ENCODE measurements around the gene ARHGAP10.
A peak's percentile ranks its signal among the peaks of the same experiment; 100 is the strongest.

ARHGAP10 gene

GRCh38 chr4:148034813-148035212 lies 302.9 kb downstream of the ARHGAP10 start:
- TF ChIP-seq CTCF (IDR thresholded peaks at IDR 0.05; ENCODE audit: low read depth, low read length, missing control alignments) = no peak
- no peak overlapping the region for H3K4me3 ChIP-seq (ENCODE audit: low read depth, low read length)
- DNase-seq (ENCODE audit: low read depth) = no peak

GRCh38 chr4:148041606-148042329 lies 309.9 kb downstream of the ARHGAP10 start:
- H3K4me3 ChIP-seq (ENCODE audit: low read depth, low read length) = no peak overlapping the region
- no peak for TF ChIP-seq CTCF (IDR thresholded peaks at IDR 0.05; ENCODE audit: low read depth, low read length, missing control alignments)
- DNase-seq (ENCODE audit: low read depth) = no peak

GRCh38 chr4:148044089-148044911 lies 312.4 kb downstream of the ARHGAP10 start:
- no peak overlapping the region for H3K4me3 ChIP-seq (ENCODE audit: low read depth, low read length)
- DNase-seq (ENCODE audit: low read depth) = no peak
- no peak for TF ChIP-seq CTCF (IDR thresholded peaks at IDR 0.05; ENCODE audit: low read depth, low read length, missing control alignments)

- peak; percentile 41 for TF ChIP-seq CTCF (IDR thresholded peaks at IDR 0.05; ENCODE audit: low read depth, low read length, missing control alignments)
- DNase-seq (ENCODE audit: low read depth) = no peak
- H3K4me3 ChIP-seq (ENCODE audit: low read depth, low read length) = no peak overlapping the region
Observed at GRCh38 chr4:148044912-148045352, 313.0 kb downstream of the ARHGAP10 start.

- no peak for TF ChIP-seq CTCF (IDR thresholded peaks at IDR 0.05; ENCODE audit: low read depth, low read length, missing control alignments)
- no peak for DNase-seq (ENCODE audit: low read depth)
- H3K4me3 ChIP-seq (ENCODE audit: low read depth, low read length) = no peak overlapping the region
Observed at GRCh38 chr4:148048598-148048997, 316.7 kb downstream of the ARHGAP10 start.

- no peak overlapping the region for H3K4me3 ChIP-seq (ENCODE audit: low read depth, low read length)
- no peak for TF ChIP-seq CTCF (IDR thresholded peaks at IDR 0.05; ENCODE audit: low read depth, low read length, missing control alignments)
- DNase-seq (ENCODE audit: low read depth) = no peak
Observed at GRCh38 chr4:148051403-148051802, 319.5 kb downstream of the ARHGAP10 start.
